ENCODE results near the gene SCML2.

Gene SCML2

DNA sequence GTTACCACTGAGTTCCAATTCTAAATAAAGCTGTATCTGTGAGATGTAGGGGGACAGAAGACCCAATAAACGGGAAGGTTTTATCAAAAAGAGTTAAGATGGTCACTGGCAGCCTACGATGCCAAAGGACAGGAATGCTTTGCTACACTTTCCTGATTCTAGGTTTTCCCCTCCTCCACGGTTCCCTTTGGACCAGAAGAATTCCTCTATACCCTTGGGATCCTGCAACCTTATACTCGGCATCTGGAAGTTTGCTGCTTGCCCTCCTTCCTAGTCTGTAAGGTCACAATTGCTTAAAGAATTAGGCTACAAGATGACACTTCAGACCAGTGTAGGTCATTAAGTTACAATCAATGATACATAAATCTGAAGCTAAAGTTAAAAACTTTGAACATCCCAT, 64.3 kb downstream of the SCML2 start:
- Histone ChIP-seq H3K36me3 (ENCODE audit: insufficient read depth) (no peaks in the 10 kb centered on the region), H3K9ac (no peak overlapping the region), H3K4me2 (no peak overlapping the region), H3K27me3 (ENCODE audit: insufficient read depth, low read depth) (no peaks in the 10 kb centered on the region), H3K79me2 (ENCODE audit: insufficient read depth, low read depth) (no peaks in the 10 kb centered on the region), H2AFZ (ENCODE audit: low read depth) (no peak overlapping the region), H4K20me1 (ENCODE audit: insufficient read depth) (no peaks in the 10 kb centered on the region), H3K4me1 (ENCODE audit: low read depth, poor library complexity, severe bottlenecking) (no peaks in the 10 kb centered on the region), H3K4me3 (IDR thresholded peaks at IDR 0.05; ENCODE audit: insufficient read depth, low read depth, low read length) (no peak overlapping the region), H3K27ac (no peak overlapping the region)
- TF ChIP-seq CTCF (conservative IDR thresholded peaks at IDR 0.05; ENCODE audit: low read depth, low read length): no peak

GRCh38 chrX:18288716-18289115, 65.8 kb downstream of the SCML2 start:
- Histone ChIP-seq H3K27me3 (ENCODE audit: insufficient read depth, low read depth) (no peaks in the 10 kb centered on the region), H3K4me1 (ENCODE audit: low read depth, poor library complexity, severe bottlenecking) (no peaks in the 10 kb centered on the region), H3K36me3 (ENCODE audit: insufficient read depth) (no peaks in the 10 kb centered on the region), H2AFZ (ENCODE audit: low read depth) (no peak overlapping the region), H3K4me3 (IDR thresholded peaks at IDR 0.05; ENCODE audit: insufficient read depth, low read depth, low read length) (no peak overlapping the region), H3K4me2 (no peak overlapping the region), H3K9ac (no peak overlapping the region), H3K79me2 (ENCODE audit: insufficient read depth, low read depth) (no peaks in the 10 kb centered on the region; the same call in 1 of the 2 replicates), H4K20me1 (ENCODE audit: insufficient read depth) (no peaks in the 10 kb centered on the region), H3K27ac (no peak overlapping the region)
- TF ChIP-seq CTCF (conservative IDR thresholded peaks at IDR 0.05; ENCODE audit: low read depth, low read length): no peak

DNA sequence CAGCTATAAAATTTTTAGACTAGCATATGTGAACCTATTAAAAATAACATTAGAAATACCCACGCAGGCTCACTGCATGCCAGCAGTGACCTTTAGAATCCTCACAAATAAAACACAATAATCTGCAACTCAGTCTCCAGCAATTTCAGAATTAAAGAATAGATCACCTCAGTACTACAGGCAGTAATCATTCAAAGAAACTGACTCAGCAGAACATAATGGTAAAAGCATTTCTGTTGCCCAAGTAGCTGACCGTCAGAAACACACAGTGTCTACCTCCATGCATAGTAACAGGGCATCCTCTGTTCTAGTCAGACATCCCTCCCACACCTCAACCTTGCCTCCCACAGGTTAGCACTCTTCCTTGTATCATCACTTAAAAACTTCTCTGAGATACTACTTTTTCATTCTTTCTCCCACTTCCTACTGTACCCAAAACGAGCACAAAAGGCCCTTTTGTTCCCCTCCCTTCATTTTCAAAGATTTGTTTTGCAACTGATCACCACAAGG, 68.1 kb downstream of the SCML2 start:
- Histone ChIP-seq H3K4me1 (ENCODE audit: low read depth, poor library complexity, severe bottlenecking) (no peaks in the 10 kb centered on the region), H3K36me3 (ENCODE audit: insufficient read depth) (no peaks in the 10 kb centered on the region), H4K20me1 (ENCODE audit: insufficient read depth) (no peaks in the 10 kb centered on the region), H3K4me2 (no peak overlapping the region), H3K4me3 (IDR thresholded peaks at IDR 0.05; ENCODE audit: insufficient read depth, low read depth, low read length) (no peak overlapping the region), H3K27me3 (ENCODE audit: insufficient read depth, low read depth) (no peaks in the 10 kb centered on the region), H3K79me2 (ENCODE audit: insufficient read depth, low read depth) (peaks cover 16% of the 10 kb centered on the region; the same call in 1 of the 2 replicates), H2AFZ (ENCODE audit: low read depth) (no peak overlapping the region), H3K27ac (no peak overlapping the region), H3K9ac (no peak overlapping the region)
- no peak for TF ChIP-seq CTCF (conservative IDR thresholded peaks at IDR 0.05; ENCODE audit: low read depth, low read length)

- no peak overlapping the region for H3K9ac ChIP-seq
- H3K4me2 ChIP-seq: no peak overlapping the region
- no peaks in the 10 kb centered on the region for H3K27me3 ChIP-seq (ENCODE audit: insufficient read depth, low read depth)
- H2AFZ ChIP-seq (ENCODE audit: low read depth): no peak overlapping the region
- no peaks in the 10 kb centered on the region for H3K36me3 ChIP-seq (ENCODE audit: insufficient read depth)
- no peaks in the 10 kb centered on the region for H4K20me1 ChIP-seq (ENCODE audit: insufficient read depth)
- H3K79me2 ChIP-seq (ENCODE audit: insufficient read depth, low read depth): peaks cover 16% of the 10 kb centered on the region; the same call in 1 of the 2 replicates
- H3K4me1 ChIP-seq (ENCODE audit: low read depth, poor library complexity, severe bottlenecking): peaks cover 15% of the 10 kb centered on the region
- no peak overlapping the region for H3K4me3 ChIP-seq (IDR thresholded peaks at IDR 0.05; ENCODE audit: insufficient read depth, low read depth, low read length)
- no peak for TF ChIP-seq CTCF (conservative IDR thresholded peaks at IDR 0.05; ENCODE audit: low read depth, low read length)
- H3K27ac ChIP-seq: no peak overlapping the region
These were observed 76.0 kb downstream of the SCML2 start for GRCh38 chrX:18278449-18278848.
